ENCODE data around the gene FEZF2.

DNA sequence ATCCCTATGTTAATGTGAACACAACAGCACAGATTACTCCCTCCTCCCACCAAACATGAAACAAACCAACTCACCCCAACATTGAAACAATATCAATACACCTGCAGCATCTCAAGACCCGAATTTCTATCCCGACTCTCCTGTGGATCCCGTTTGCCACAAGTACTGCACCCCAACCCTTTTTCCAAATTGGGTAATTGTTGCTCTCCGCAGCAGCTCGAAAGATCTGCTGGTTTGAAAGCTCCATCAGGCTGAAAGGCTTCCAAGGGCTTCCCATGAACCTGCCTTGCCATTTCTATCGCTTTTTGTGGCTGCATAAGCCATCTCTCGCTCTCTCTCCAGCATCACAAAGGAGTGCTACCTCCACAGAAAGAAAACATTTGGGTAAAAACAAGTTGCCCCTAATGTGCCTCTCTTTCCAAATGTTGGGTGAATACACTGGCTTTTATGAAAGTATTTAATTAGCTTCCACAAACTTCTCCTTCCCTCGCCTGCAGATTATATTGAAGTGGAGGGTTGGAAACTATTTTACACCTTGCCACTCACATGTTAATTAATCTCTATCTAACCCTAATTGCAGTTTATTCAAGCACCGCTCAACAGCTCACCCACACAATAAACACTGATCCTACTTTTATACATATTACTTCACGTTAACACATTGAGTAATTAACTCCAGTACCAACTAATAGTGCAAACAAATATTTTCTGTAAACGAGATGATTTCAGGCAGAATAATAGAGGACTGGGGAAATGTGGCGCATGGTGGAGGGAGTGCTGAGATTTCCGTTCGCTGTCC lies 2.5 kb upstream of the FEZF2 start:
- TF ChIP-seq, protein P1, sequence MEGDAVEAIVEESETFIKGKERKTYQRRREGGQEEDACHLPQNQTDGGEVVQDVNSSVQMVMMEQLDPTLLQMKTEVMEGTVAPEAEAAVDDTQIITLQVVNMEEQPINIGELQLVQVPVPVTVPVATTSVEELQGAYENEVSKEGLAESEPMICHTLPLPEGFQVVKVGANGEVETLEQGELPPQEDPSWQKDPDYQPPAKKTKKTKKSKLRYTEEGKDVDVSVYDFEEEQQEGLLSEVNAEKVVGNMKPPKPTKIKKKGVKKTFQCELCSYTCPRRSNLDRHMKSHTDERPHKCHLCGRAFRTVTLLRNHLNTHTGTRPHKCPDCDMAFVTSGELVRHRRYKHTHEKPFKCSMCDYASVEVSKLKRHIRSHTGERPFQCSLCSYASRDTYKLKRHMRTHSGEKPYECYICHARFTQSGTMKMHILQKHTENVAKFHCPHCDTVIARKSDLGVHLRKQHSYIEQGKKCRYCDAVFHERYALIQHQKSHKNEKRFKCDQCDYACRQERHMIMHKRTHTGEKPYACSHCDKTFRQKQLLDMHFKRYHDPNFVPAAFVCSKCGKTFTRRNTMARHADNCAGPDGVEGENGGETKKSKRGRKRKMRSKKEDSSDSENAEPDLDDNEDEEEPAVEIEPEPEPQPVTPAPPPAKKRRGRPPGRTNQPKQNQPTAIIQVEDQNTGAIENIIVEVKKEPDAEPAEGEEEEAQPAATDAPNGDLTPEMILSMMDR (IDR thresholded peaks at IDR 0.05) = no peak
- no peak for TF ChIP-seq EZH2phosphoT487 (IDR thresholded peaks at IDR 0.05)
- TF ChIP-seq EZH2 (IDR thresholded peaks at IDR 0.05) = no peak
